C4-2B (cell line): ENCODE results near the gene LSM4.

ENCODE experiments used
- CTCF ChIP-seq: fragments of 450-650 bp; conservative IDR thresholded peaks from 2 replicates; pipeline ENCODE4 v1.5.1; 2017; ENCODE audit warnings: mild to moderate bottlenecking
- ZFX ChIP-seq: fragments of 450-650 bp; IDR thresholded peaks from 2 replicates; pipeline ENCODE4 v1.6.1; 2017

GRCh38 chr19:18312092-18312534 is 10.8 kb downstream of the LSM4 start:
- TF ChIP-seq CTCF (no peak), ZFX (no peak)
